K562 (cell line): ENCODE results near the gene APC. TPM values are rescaled to one million over a fixed set of nuclear protein-coding genes. Genes with fewer than 3 reads are reported as not detected.

Source experiments
- ATAC-seq: fragments of 200-7000 bp; cut with Tn5 transposase; 3 replicates; pipeline ENCODE4 v1.9.1; 2020; ENCODE audit warnings: moderate library complexity
- BruUV-seq: library from RNA; stranded (reverse); fragments of 400-500 nt; replicated peaks from 2 replicates; lab custom pipeline; 2021; lab: Mats Ljungman, UMichigan
- CTCF ChIA-PET: fragments of 300-600 bp; formaldehyde crosslinking; extraction: SDS; loops from one replicate; lab custom pipeline; 2021; ENCODE audit warnings: low intra/inter-chr PET ratio; lab: Yijun Ruan, JAX
- POLR2A ChIA-PET: fragments of 300-600, 350-650 bp; sonication (Branson Sonifier 250); formaldehyde crosslinking; extraction: SDS; loops from one replicate; lab custom pipeline; 2021; ENCODE audit warnings: antibody characterized with exemption, inconsistent platforms; lab: Yijun Ruan, JAX
- DNase-seq, 4 experiments: peaks; one replicate each; pipeline versions ENCODE4 v3.0.0 to v3.0.0-alpha.2; 2011 to 2018; ENCODE audit warnings: low spot score in 3 of 4, mixed read lengths in 3 of 4; ENCODE audit errors: extremely low read depth in 1 of 4
- FAIRE-seq: peaks from 2 replicates; lab custom pipeline; 2011; peaks lifted over from hg19 to GRCh38; lab: Jason Lieb, UNC
- H2AFZ ChIP-seq: 2 replicates; pipeline ENCODE4 v1.6.0; 2011; ENCODE audit warnings: low read depth, low read length, control low read depth, inconsistent platforms
- H3K27ac ChIP-seq: fragments of 200-600 bp; 3 replicates; pipeline ENCODE4 v1.8.0; 2011; ENCODE audit warnings: low read depth, mild to moderate bottlenecking, control low read depth, inconsistent platforms, low read length, moderate library complexity, mixed read lengths; ENCODE audit errors: extremely low read depth
- H3K27me3 ChIP-seq, 2 experiments: fragments of 300-600 bp in 1 of 2; 2 replicates in 1 of 2; 3 replicates in 1 of 2; pipeline versions ENCODE4 v1.6.0 to v1.8.0; 2011; ENCODE audit warnings: inconsistent platforms in 2 of 2, low read length in 2 of 2, mild to moderate bottlenecking in 1 of 2, mixed read lengths in 1 of 2, moderate library complexity in 1 of 2; ENCODE audit not compliant: control insufficient read depth in 2 of 2, insufficient read depth in 2 of 2
- H3K36me3 ChIP-seq: fragments of 300-600 bp; 3 replicates; pipeline ENCODE4 v1.8.0; 2011; ENCODE audit warnings: mild to moderate bottlenecking, low read length, inconsistent platforms; ENCODE audit not compliant: control insufficient read depth, insufficient read depth
- H3K4me1 ChIP-seq, 2 experiments: fragments of 200-600 bp in 1 of 2; replicated peaks in 1 of 2; 2 replicates in 1 of 2; 3 replicates in 1 of 2; pipeline versions ENCODE4 v1.5.1 to v1.8.0; 2011; ENCODE audit warnings: inconsistent platforms in 2 of 2, low read length in 2 of 2, mild to moderate bottlenecking in 1 of 2, mixed read lengths in 1 of 2, moderate library complexity in 1 of 2; ENCODE audit not compliant: control insufficient read depth in 2 of 2, insufficient read depth in 2 of 2
- H3K4me2 ChIP-seq: 2 replicates; pipeline ENCODE4 v1.6.1; 2011; ENCODE audit warnings: low read length, control low read depth, inconsistent platforms, mixed read lengths; ENCODE audit not compliant: insufficient read depth
- H3K4me3 ChIP-seq: fragments of 200-600 bp; sonication (generic), shearing (Covaris generic); 2 replicates; pipeline ENCODE4 v1.5.1; 2016; ENCODE audit warnings: control low read depth, inconsistent platforms
- H3K79me2 ChIP-seq: fragments of 200-600 bp; 3 replicates; pipeline ENCODE4 v1.8.0; 2011; ENCODE audit warnings: low read length, inconsistent platforms; ENCODE audit not compliant: control insufficient read depth, insufficient read depth
- H3K9ac ChIP-seq, 2 experiments: 2 replicates each; pipeline versions ENCODE4 v1.6.0 to v1.6.1; 2011; ENCODE audit warnings: low read depth in 2 of 2, low read length in 2 of 2, control low read depth in 1 of 2, inconsistent platforms in 1 of 2, mild to moderate bottlenecking in 1 of 2, mixed read lengths in 1 of 2; ENCODE audit not compliant: insufficient read depth in 1 of 2
- H3K9me1 ChIP-seq: one replicate; pipeline ENCODE4 v1.6.0; 2011; ENCODE audit warnings: inconsistent platforms, mild to moderate bottlenecking, low read length, moderate library complexity; ENCODE audit not compliant: control insufficient read depth, insufficient read depth
- H3K9me3 ChIP-seq: replicated peaks from 2 replicates; pipeline ENCODE4 v1.5.1; 2011; ENCODE audit warnings: low read depth, low read length, inconsistent platforms; ENCODE audit not compliant: control insufficient read depth, insufficient read depth
- H4K20me1 ChIP-seq: replicated peaks from 2 replicates; pipeline ENCODE4 v1.6.1; 2011; ENCODE audit warnings: low read length, inconsistent platforms, mixed read lengths; ENCODE audit not compliant: control insufficient read depth, insufficient read depth
- EZH2 ChIP-seq: IDR thresholded peaks from 2 replicates; pipeline ENCODE4 v1.6.1; 2012; ENCODE audit warnings: low read depth, mild to moderate bottlenecking, inconsistent platforms, low read length, borderline replicate concordance
- GABPA ChIP-seq: fragments of 200-800 bp; sonication (Bioruptor generic); conservative IDR thresholded peaks from 2 replicates; pipeline ENCODE4 v1.6.1; 2016; ENCODE audit warnings: low read depth, missing genetic modification characterization, missing compliant biosample characterization
- HDAC3 ChIP-seq: fragments of 450-650 bp; IDR thresholded peaks from 2 replicates; pipeline ENCODE4 v1.6.1; 2018; ENCODE audit warnings: borderline replicate concordance, mild to moderate bottlenecking, moderate library complexity; ENCODE audit not compliant: partially characterized antibody
- KDM2B ChIP-seq: fragments of 250-450 bp; sonication (Bioruptor Pico); IDR thresholded peaks from 2 replicates; pipeline ENCODE4 v1.8.0; 2021; ENCODE audit warnings: mild to moderate bottlenecking, moderate library complexity
- KLF13 ChIP-seq: fragments of 450-650 bp; IDR thresholded peaks from 2 replicates; pipeline ENCODE4 v1.6.1; 2016; ENCODE audit warnings: missing genetic modification characterization, low read depth, mild to moderate bottlenecking, missing compliant biosample characterization, moderate library complexity, borderline replicate concordance
- NFIC ChIP-seq: fragments of 450-650 bp; IDR thresholded peaks from 2 replicates; pipeline ENCODE4 v1.6.1; 2017; ENCODE audit warnings: mild to moderate bottlenecking, inconsistent platforms
- POLR2H ChIP-seq: IDR thresholded peaks from 2 replicates; pipeline ENCODE4 v1.6.1; 2016; ENCODE audit warnings: missing genetic modification characterization, low read depth, mild to moderate bottlenecking, control low read depth, missing compliant biosample characterization, moderate library complexity
- THRB ChIP-seq: fragments of 450-650 bp; formaldehyde crosslinking; conservative IDR thresholded peaks from 2 replicates; pipeline ENCODE4 v1.4.0; 2022; ENCODE audit warnings: mild to moderate bottlenecking, missing genetic modification characterization
- ZBTB17 ChIP-seq: fragments of 450-650 bp; formaldehyde crosslinking; IDR thresholded peaks from 2 replicates; pipeline ENCODE4 v1.4.0; 2020; ENCODE audit warnings: mild to moderate bottlenecking
- ZNF175 ChIP-seq: fragments of 200-800 bp; sonication (Bioruptor generic); IDR thresholded peaks from 2 replicates; pipeline ENCODE4 v1.6.1; 2016; ENCODE audit warnings: low read depth, mild to moderate bottlenecking, missing genetic modification characterization, missing compliant biosample characterization
- ZNF444 ChIP-seq: fragments of 250-450 bp; sonication (Bioruptor Pico); IDR thresholded peaks from 2 replicates; pipeline ENCODE4 v1.4.0; 2020; ENCODE audit warnings: mild to moderate bottlenecking, moderate library complexity
- WGBS: fragments of 100-300 bp; shearing (Covaris generic); methylation state at CpG from one replicate; pipeline ENCODE4 v1.1.6; 2016; ENCODE audit warnings: low coverage, mixed read lengths; ENCODE audit not compliant: insufficient coverage; ENCODE audit errors: missing lambda C conversion rate; 5-methylcytosine and 5-hydroxymethylcytosine counted together
- in situ Hi-C: fragments of 300-500 bp; cut with MboI; formaldehyde crosslinking; loops from 4 replicates; pipeline ENCODE4 v1.15.0; 2018; ENCODE audit warnings: inconsistent platforms, mixed read lengths
- intact Hi-C: fragments of 100-400 bp; cut with micrococcal nuclease; formaldehyde crosslinking; loops from 2 replicates; pipeline ENCODE4 v1.14.2; 2022
- polyA plus RNA-seq, 8 experiments: library from polyadenylated mRNA; depleted of rRNA in 4 of 8; stranded (reverse) in 5 of 8; unstranded in 3 of 8; fragments of >200 nt; fragmentation: Nextera tagmentation in 2 of 8; fragmentation: Illumina TruSeq in 1 of 8; extraction: Ambion mirVana in 2 of 8; extraction: Trizol in 1 of 8; gene quantifications; 2 replicates each; pipeline versions ENCODE4 v1.2.1 to v1.2.3, GENCODE V29; 2011 to 2014; ENCODE audit warnings: inconsistent platforms in 1 of 8, missing spikeins in 1 of 8
- total RNA-seq, 7 experiments: library from RNA; depleted of rRNA in 6 of 7; stranded (reverse); fragments of >200 nt in 6 of 7; fragmentation: Illumina TruSeq in 2 of 7; extraction: Trizol in 2 of 7; gene quantifications; 2 replicates each; pipeline versions ENCODE4 v1.2.1 to v1.2.3, GENCODE V29; 2011 to 2021; ENCODE audit warnings: low replicate concordance in 1 of 7

The APC gene
- total and polyA plus RNA-seq, 9 of the 15 experiments (the other 6 are each of a cell fraction or from before 2014, with no cell fraction given), result 5.7 to 29.5 (median 15.4) TPM

- POLR2A ChIA-PET, result interaction anchor here (2.4 kb wide), 1 partner anchor 68 kb away, joined by 11 read pairs; no protein-coding TSS in a partner anchor
- FAIRE-seq (no peak), ATAC-seq (no peak), DNase-seq (no peak)
- no peaks in the 10 kb centered on the region for H4K20me1 ChIP-seq
- no peak overlapping the region for H3K4me3 ChIP-seq
- no peaks in the 10 kb centered on the region for H3K9me3 ChIP-seq
- CTCF ChIA-PET, result interaction anchor here (2.0 to 2.8 kb wide), 2 partner anchors 207 to 584 kb away, joined by 6 to 28 read pairs; no protein-coding TSS in a partner anchor
- no peaks in the 10 kb centered on the region for H3K27me3 ChIP-seq
- H2AFZ ChIP-seq, result no peak overlapping the region
- H3K9ac ChIP-seq, result no peak overlapping the region
- intact Hi-C loops, result loop anchor here (5.0 kb wide), 2 partner anchors 89 to 256 kb away; no protein-coding TSS in a partner anchor
- in situ Hi-C loops, result loop anchor here (5.0 to 25.0 kb wide), 2 partner anchors 71 to 546 kb away; no protein-coding TSS in a partner anchor
- no peak overlapping the region for H3K4me2 ChIP-seq
- peaks cover 20% of the 10 kb centered on the region; the same call in 2 of the 3 replicates for H3K36me3 ChIP-seq
- no peak for TF ChIP-seq ZNF444 (CRISPR knock-in tag)
- no peak for TF ChIP-seq EZH2
- no peak for TF ChIP-seq KDM2B (CRISPR knock-in tag)
- no peak for TF ChIP-seq NFIC
- no peak for TF ChIP-seq ZBTB17 (CRISPR knock-in tag)
- TF ChIP-seq KLF13 (tag), result no peak
- no peak for TF ChIP-seq ZNF175 (CRISPR knock-in tag)
- TF ChIP-seq POLR2H (tag), result no peak
- TF ChIP-seq GABPA, result no peak
- no peak for TF ChIP-seq THRB (CRISPR knock-in tag)
- TF ChIP-seq HDAC3, result no peak
- WGBS, result 88% methylated on average over 7 of the region's 7 CpGs
- no peaks in the 10 kb centered on the region for H3K4me1 ChIP-seq
- BruUV-seq, result no TSS peak
- H3K9me1 ChIP-seq, result no peaks in the 10 kb centered on the region
- H3K79me2 ChIP-seq, result no peaks in the 10 kb centered on the region
- H3K27ac ChIP-seq, result no peak overlapping the region
These were observed 21.0 kb downstream of the APC start for GRCh38 chr5:112758676-112759075.
